HG02798 (cell line): ENCODE data around the gene TANC1.
A peak's percentile ranks its signal among the peaks of the same experiment; 100 is the strongest.

Source experiments
- ATAC-seq: cut with Tn5 transposase; IDR thresholded peaks from one replicate; pipeline ENCODE4 v1.9.1; 2021; ENCODE audit warnings: mild to moderate bottlenecking; ENCODE audit not compliant: unreplicated experiment, poor library complexity

The TANC1 gene

GRCh38 chr2:159204381-159205144 lies 236.1 kb downstream of the TANC1 start:
- ATAC-seq, result no peak

- ATAC-seq, result no peak
Observed at GRCh38 chr2:159206736-159207380, 238.4 kb downstream of the TANC1 start.

GRCh38 chr2:159208438-159208837 lies 240.0 kb downstream of the TANC1 start:
- no peak for ATAC-seq

GRCh38 chr2:159209341-159210306 lies 241.2 kb downstream of the TANC1 start:
- peak; percentile 70 for ATAC-seq

- no peak for ATAC-seq
Observed at GRCh38 chr2:159211447-159212396, 243.3 kb downstream of the TANC1 start.

GRCh38 chr2:159213296-159213695 lies 244.9 kb downstream of the TANC1 start:
- no peak for ATAC-seq

GRCh38 chr2:159214325-159214865 lies 246.0 kb downstream of the TANC1 start:
- ATAC-seq, result no peak

- ATAC-seq, result no peak
Observed at GRCh38 chr2:159215116-159215515, 246.7 kb downstream of the TANC1 start.

- no peak for ATAC-seq
Observed at GRCh38 chr2:159217676-159218075, 249.2 kb downstream of the TANC1 start.

GRCh38 chr2:159218389-159218788 lies 249.9 kb downstream of the TANC1 start:
- ATAC-seq, result no peak

GRCh38 chr2:159219394-159219998 lies 251.1 kb downstream of the TANC1 start:
- ATAC-seq, result no peak

- no peak for ATAC-seq
Observed at GRCh38 chr2:159224061-159224813, 255.8 kb downstream of the TANC1 start.

GRCh38 chr2:159225025-159226016 lies 256.9 kb downstream of the TANC1 start:
- ATAC-seq, result no peak

GRCh38 chr2:159226059-159226461 lies 257.6 kb downstream of the TANC1 start:
- peak; percentile 51 for ATAC-seq

- ATAC-seq, result no peak
Observed at GRCh38 chr2:159226608-159227385, 258.4 kb downstream of the TANC1 start.

GRCh38 chr2:159227467-159227866 lies 259.0 kb downstream of the TANC1 start:
- ATAC-seq, result no peak
